Neural progenitor cell (in vitro differentiated cells): ENCODE data around the gene IRF9. TPM values are rescaled to one million over a fixed set of nuclear protein-coding genes. Genes with fewer than 3 reads are reported as not detected.

Experiments
- DNase-seq: peaks from one replicate; pipeline ENCODE4 v3.0.0-alpha.2; 2016; ENCODE audit warnings: low spot score
- H2AFZ ChIP-seq: fragments of 200-600 bp; sonication (generic); replicated peaks from 2 replicates; pipeline ENCODE4 v1.6.1; 2016; ENCODE audit warnings: antibody characterized with exemption
- H3F3A ChIP-seq: fragments of 200-600 bp; sonication (generic); 2 replicates; pipeline ENCODE4 v1.6.1; 2016; ENCODE audit warnings: antibody characterized with exemption, low read depth
- H3K27ac ChIP-seq: fragments of 200-600 bp; sonication (generic); 2 replicates; pipeline ENCODE4 v1.5.1; 2016; ENCODE audit warnings: mild to moderate bottlenecking
- H3K27me3 ChIP-seq: fragments of 200-600 bp; sonication (generic); 2 replicates; pipeline ENCODE4 v1.6.1; 2016; ENCODE audit warnings: mild to moderate bottlenecking, moderate library complexity
- H3K36me3 ChIP-seq: fragments of 200-600 bp; sonication (generic); 2 replicates; pipeline ENCODE4 v1.5.1; 2016
- H3K4me1 ChIP-seq: fragments of 200-600 bp; sonication (generic); 2 replicates; pipeline ENCODE4 v1.6.1; 2016; ENCODE audit warnings: mixed run types
- H3K4me2 ChIP-seq: fragments of 200-600 bp; sonication (generic); 2 replicates; pipeline ENCODE4 v1.6.1; 2016
- H3K4me3 ChIP-seq: fragments of 200-600 bp; sonication (generic); 2 replicates; pipeline ENCODE4 v1.5.1; 2016
- H3K79me2 ChIP-seq: fragments of 200-600 bp; sonication (generic); 2 replicates; pipeline ENCODE4 v1.6.1; 2016; ENCODE audit warnings: low read depth
- H3K9ac ChIP-seq: fragments of 200-600 bp; sonication (generic); 2 replicates; pipeline ENCODE4 v1.6.1; 2016
- H3K9me3 ChIP-seq: fragments of 200-600 bp; sonication (generic); 2 replicates; pipeline ENCODE4 v1.5.1; 2016; ENCODE audit warnings: low read depth
- H4K20me1 ChIP-seq: fragments of 200-600 bp; sonication (generic); 2 replicates; pipeline ENCODE4 v1.6.1; 2016; ENCODE audit warnings: low read depth
- H3K27ac Mint-ChIP-seq: 3 replicates; pipeline ENCODE4 v1.8.0; 2021; ENCODE audit warnings: mixed read lengths
- H3K27me3 Mint-ChIP-seq: 2 replicates; pipeline ENCODE4 v1.8.0; 2022; ENCODE audit warnings: low read depth, mild to moderate bottlenecking, inconsistent platforms, moderate library complexity, mixed read lengths; ENCODE audit not compliant: insufficient read depth
- H3K36me3 Mint-ChIP-seq: 3 replicates; pipeline ENCODE4 v1.8.0; 2021; ENCODE audit warnings: mixed read lengths
- H3K4me1 Mint-ChIP-seq: 3 replicates; pipeline ENCODE4 v1.8.0; 2021; ENCODE audit warnings: mixed read lengths
- H3K4me3 Mint-ChIP-seq: 3 replicates; pipeline ENCODE4 v1.8.0; 2021; ENCODE audit warnings: mild to moderate bottlenecking, moderate library complexity, mixed read lengths
- H3K9me3 Mint-ChIP-seq: 3 replicates; pipeline ENCODE4 v1.8.0; 2020; ENCODE audit warnings: mixed read lengths
- EZH2 ChIP-seq: fragments of 200-600 bp; sonication (generic); IDR thresholded peaks from 2 replicates; pipeline ENCODE4 v1.6.1; 2017; ENCODE audit warnings: antibody characterized with exemption, mild to moderate bottlenecking, moderate library complexity
- EZH2phosphoT487 ChIP-seq: fragments of 200-600 bp; sonication (generic); IDR thresholded peaks from 2 replicates; pipeline ENCODE4 v1.6.1; 2017; ENCODE audit warnings: antibody characterized with exemption
- total RNA-seq: library from RNA; depleted of rRNA; stranded (reverse); fragments of >200 nt; gene quantifications from 2 replicates; pipeline ENCODE4 v1.2.3, GENCODE V29; 2015; ENCODE audit warnings: low replicate concordance
- TF ChIP-seq, protein P1 (sequence below): fragments of 200-600 bp; sonication (generic); IDR thresholded peaks from 2 replicates; pipeline ENCODE4 v1.5.1; 2017; ENCODE audit warnings: antibody characterized with exemption, mild to moderate bottlenecking

Gene IRF9
- total RNA-seq, 1 donor from 2014 or later: 9.7 TPM

- Histone ChIP-seq H3F3A (no peaks in the 10 kb centered on the region), H3K4me3 (no peak overlapping the region), H3K27ac (no peak overlapping the region), H3K9me3 (no peaks in the 10 kb centered on the region), H3K36me3 (peaks cover 5% of the 10 kb centered on the region), H4K20me1 (no peaks in the 10 kb centered on the region), H3K27me3 (no peaks in the 10 kb centered on the region), H3K4me1 (no peaks in the 10 kb centered on the region), H3K79me2 (peaks cover 4% of the 10 kb centered on the region), H2AFZ (no peak overlapping the region), H3K4me2 (no peak overlapping the region), H3K9ac (no peak overlapping the region)
- H3K36me3 Mint-ChIP-seq: peaks cover 38% of the 10 kb centered on the region
- DNase-seq: no peak
- H3K4me1 Mint-ChIP-seq: peaks cover 4% of the 10 kb centered on the region
- H3K27ac Mint-ChIP-seq: no peak overlapping the region
- TF ChIP-seq EZH2phosphoT487: no peak
- no peak for TF ChIP-seq EZH2
- TF ChIP-seq, protein P1, sequence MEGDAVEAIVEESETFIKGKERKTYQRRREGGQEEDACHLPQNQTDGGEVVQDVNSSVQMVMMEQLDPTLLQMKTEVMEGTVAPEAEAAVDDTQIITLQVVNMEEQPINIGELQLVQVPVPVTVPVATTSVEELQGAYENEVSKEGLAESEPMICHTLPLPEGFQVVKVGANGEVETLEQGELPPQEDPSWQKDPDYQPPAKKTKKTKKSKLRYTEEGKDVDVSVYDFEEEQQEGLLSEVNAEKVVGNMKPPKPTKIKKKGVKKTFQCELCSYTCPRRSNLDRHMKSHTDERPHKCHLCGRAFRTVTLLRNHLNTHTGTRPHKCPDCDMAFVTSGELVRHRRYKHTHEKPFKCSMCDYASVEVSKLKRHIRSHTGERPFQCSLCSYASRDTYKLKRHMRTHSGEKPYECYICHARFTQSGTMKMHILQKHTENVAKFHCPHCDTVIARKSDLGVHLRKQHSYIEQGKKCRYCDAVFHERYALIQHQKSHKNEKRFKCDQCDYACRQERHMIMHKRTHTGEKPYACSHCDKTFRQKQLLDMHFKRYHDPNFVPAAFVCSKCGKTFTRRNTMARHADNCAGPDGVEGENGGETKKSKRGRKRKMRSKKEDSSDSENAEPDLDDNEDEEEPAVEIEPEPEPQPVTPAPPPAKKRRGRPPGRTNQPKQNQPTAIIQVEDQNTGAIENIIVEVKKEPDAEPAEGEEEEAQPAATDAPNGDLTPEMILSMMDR: no peak
- H3K4me3 Mint-ChIP-seq: no peak overlapping the region
- no peaks in the 10 kb centered on the region for H3K9me3 Mint-ChIP-seq
- peaks cover 2% of the 10 kb centered on the region for H3K27me3 Mint-ChIP-seq
These were observed 45.4 kb downstream of the IRF9 start for GRCh38 chr14:24206260-24207103.

DNA sequence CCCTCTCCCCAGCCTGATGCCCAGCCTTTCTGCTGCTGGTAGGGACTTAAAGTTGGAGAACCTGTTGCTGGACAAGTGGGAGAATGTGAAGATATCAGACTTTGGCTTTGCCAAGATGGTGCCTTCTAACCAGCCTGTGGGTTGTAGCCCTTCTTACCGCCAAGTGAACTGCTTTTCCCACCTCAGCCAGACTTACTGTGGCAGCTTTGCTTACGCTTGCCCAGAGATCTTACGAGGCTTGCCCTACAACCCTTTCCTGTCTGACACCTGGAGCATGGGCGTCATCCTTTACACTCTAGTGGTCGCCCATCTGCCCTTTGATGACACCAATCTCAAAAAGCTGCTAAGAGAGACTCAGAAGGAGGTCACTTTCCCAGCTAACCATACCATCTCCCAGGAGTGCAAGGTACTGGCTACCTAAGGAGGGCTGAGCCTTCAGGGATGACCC, 46.1 kb downstream of the IRF9 start:
- H3K36me3 Mint-ChIP-seq: peaks cover 37% of the 10 kb centered on the region
- DNase-seq: no peak
- no peak for TF ChIP-seq EZH2phosphoT487
- TF ChIP-seq EZH2: no peak
- TF ChIP-seq, protein P1: no peak
- no peak overlapping the region for H3K27ac ChIP-seq
- no peaks in the 10 kb centered on the region for H3K4me1 ChIP-seq
- H3K4me1 Mint-ChIP-seq: peaks cover 4% of the 10 kb centered on the region
- no peak overlapping the region for H3K27ac Mint-ChIP-seq
- H3K9ac ChIP-seq: no peak overlapping the region
- no peaks in the 10 kb centered on the region for H3K9me3 Mint-ChIP-seq
- no peaks in the 10 kb centered on the region for H3F3A ChIP-seq
- no peaks in the 10 kb centered on the region for H4K20me1 ChIP-seq
- H3K4me3 ChIP-seq: no peak overlapping the region
- no peaks in the 10 kb centered on the region for H3K9me3 ChIP-seq
- peaks cover 11% of the 10 kb centered on the region for H3K79me2 ChIP-seq
- no peak overlapping the region for H2AFZ ChIP-seq
- H3K4me2 ChIP-seq: no peak overlapping the region
- H3K27me3 ChIP-seq: no peaks in the 10 kb centered on the region
- no peak overlapping the region for H3K4me3 Mint-ChIP-seq
- peaks cover 3% of the 10 kb centered on the region for H3K27me3 Mint-ChIP-seq
- peaks cover 4% of the 10 kb centered on the region for H3K36me3 ChIP-seq

DNA sequence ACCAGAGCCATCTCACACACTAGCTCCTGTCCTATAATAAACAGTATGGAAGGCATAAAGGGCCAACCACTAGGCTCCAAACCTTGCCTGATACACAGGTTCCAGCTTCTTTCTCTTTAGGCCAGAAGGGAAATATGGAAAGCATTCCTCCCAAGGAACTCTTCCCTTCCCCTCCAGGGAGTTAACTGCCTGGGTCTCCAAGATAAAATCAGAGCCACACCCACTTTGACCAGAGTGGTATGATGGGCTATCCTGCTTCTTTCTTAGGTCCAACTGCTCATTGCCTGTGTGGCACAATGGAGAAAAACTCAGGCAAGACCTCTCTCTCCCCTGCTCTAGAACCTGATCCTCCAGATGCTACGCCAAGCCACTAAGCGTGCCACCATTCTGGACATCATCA, 46.6 kb downstream of the IRF9 start:
- H3K27me3 Mint-ChIP-seq: peaks cover 4% of the 10 kb centered on the region
- Histone ChIP-seq H3K9me3 (no peaks in the 10 kb centered on the region), H3F3A (peaks cover 5% of the 10 kb centered on the region), H3K4me3 (no peak overlapping the region), H3K4me1 (no peaks in the 10 kb centered on the region), H3K9ac (no peak overlapping the region), H3K36me3 (no peaks in the 10 kb centered on the region), H3K4me2 (no peak overlapping the region), H4K20me1 (no peaks in the 10 kb centered on the region), H3K27me3 (no peaks in the 10 kb centered on the region), H3K79me2 (peaks cover 16% of the 10 kb centered on the region), H2AFZ (no peak overlapping the region), H3K27ac (no peak overlapping the region)
- peaks cover 4% of the 10 kb centered on the region for H3K4me1 Mint-ChIP-seq
- H3K9me3 Mint-ChIP-seq: no peaks in the 10 kb centered on the region
- no peak for DNase-seq
- no peak overlapping the region for H3K27ac Mint-ChIP-seq
- TF ChIP-seq, protein P1: no peak
- TF ChIP-seq EZH2phosphoT487 (no peak), EZH2 (no peak)
- no peak overlapping the region for H3K4me3 Mint-ChIP-seq
- H3K36me3 Mint-ChIP-seq: peaks cover 34% of the 10 kb centered on the region
